K562 (cell line): Measurements from ENCODE around the gene TREX2. TPM values are rescaled to one million over a fixed set of nuclear protein-coding genes. Genes with fewer than 3 reads are reported as not detected.

Experiments
- ATAC-seq: fragments of 200-7000 bp; cut with Tn5 transposase; 3 replicates; pipeline ENCODE4 v1.9.1; 2020; ENCODE audit warnings: moderate library complexity
- BruUV-seq: library from RNA; stranded (reverse); fragments of 400-500 nt; replicated peaks from 2 replicates; lab custom pipeline; 2021; lab: Mats Ljungman, UMichigan
- CTCF ChIA-PET: fragments of 300-600 bp; formaldehyde crosslinking; extraction: SDS; loops from one replicate; lab custom pipeline; 2021; ENCODE audit warnings: low intra/inter-chr PET ratio; lab: Yijun Ruan, JAX
- POLR2A ChIA-PET: fragments of 300-600, 350-650 bp; sonication (Branson Sonifier 250); formaldehyde crosslinking; extraction: SDS; loops from one replicate; lab custom pipeline; 2021; ENCODE audit warnings: antibody characterized with exemption, inconsistent platforms; lab: Yijun Ruan, JAX
- DNase-seq, 4 experiments: peaks; one replicate each; pipeline versions ENCODE4 v3.0.0 to v3.0.0-alpha.2; 2011 to 2018; ENCODE audit warnings: low spot score in 3 of 4, mixed read lengths in 3 of 4; ENCODE audit errors: extremely low read depth in 1 of 4
- FAIRE-seq: peaks from 2 replicates; lab custom pipeline; 2011; peaks lifted over from hg19 to GRCh38; lab: Jason Lieb, UNC
- H2AFZ ChIP-seq: 2 replicates; pipeline ENCODE4 v1.6.0; 2011; ENCODE audit warnings: low read depth, low read length, control low read depth, inconsistent platforms
- H3K27ac ChIP-seq: fragments of 200-600 bp; 3 replicates; pipeline ENCODE4 v1.8.0; 2011; ENCODE audit warnings: low read depth, mild to moderate bottlenecking, control low read depth, inconsistent platforms, low read length, moderate library complexity, mixed read lengths; ENCODE audit errors: extremely low read depth
- H3K27me3 ChIP-seq, 2 experiments: fragments of 300-600 bp in 1 of 2; 2 replicates in 1 of 2; 3 replicates in 1 of 2; pipeline versions ENCODE4 v1.6.0 to v1.8.0; 2011; ENCODE audit warnings: inconsistent platforms in 2 of 2, low read length in 2 of 2, mild to moderate bottlenecking in 1 of 2, mixed read lengths in 1 of 2, moderate library complexity in 1 of 2; ENCODE audit not compliant: control insufficient read depth in 2 of 2, insufficient read depth in 2 of 2
- H3K36me3 ChIP-seq: fragments of 300-600 bp; 3 replicates; pipeline ENCODE4 v1.8.0; 2011; ENCODE audit warnings: mild to moderate bottlenecking, low read length, inconsistent platforms; ENCODE audit not compliant: control insufficient read depth, insufficient read depth
- H3K4me1 ChIP-seq, 2 experiments: fragments of 200-600 bp in 1 of 2; replicated peaks in 1 of 2; 2 replicates in 1 of 2; 3 replicates in 1 of 2; pipeline versions ENCODE4 v1.5.1 to v1.8.0; 2011; ENCODE audit warnings: inconsistent platforms in 2 of 2, low read length in 2 of 2, mild to moderate bottlenecking in 1 of 2, mixed read lengths in 1 of 2, moderate library complexity in 1 of 2; ENCODE audit not compliant: control insufficient read depth in 2 of 2, insufficient read depth in 2 of 2
- H3K4me2 ChIP-seq: 2 replicates; pipeline ENCODE4 v1.6.1; 2011; ENCODE audit warnings: low read length, control low read depth, inconsistent platforms, mixed read lengths; ENCODE audit not compliant: insufficient read depth
- H3K4me3 ChIP-seq: fragments of 200-600 bp; sonication (generic), shearing (Covaris generic); 2 replicates; pipeline ENCODE4 v1.5.1; 2016; ENCODE audit warnings: control low read depth, inconsistent platforms
- H3K79me2 ChIP-seq: fragments of 200-600 bp; 3 replicates; pipeline ENCODE4 v1.8.0; 2011; ENCODE audit warnings: low read length, inconsistent platforms; ENCODE audit not compliant: control insufficient read depth, insufficient read depth
- H3K9ac ChIP-seq, 2 experiments: 2 replicates each; pipeline versions ENCODE4 v1.6.0 to v1.6.1; 2011; ENCODE audit warnings: low read depth in 2 of 2, low read length in 2 of 2, control low read depth in 1 of 2, inconsistent platforms in 1 of 2, mild to moderate bottlenecking in 1 of 2, mixed read lengths in 1 of 2; ENCODE audit not compliant: insufficient read depth in 1 of 2
- H3K9me1 ChIP-seq: one replicate; pipeline ENCODE4 v1.6.0; 2011; ENCODE audit warnings: inconsistent platforms, mild to moderate bottlenecking, low read length, moderate library complexity; ENCODE audit not compliant: control insufficient read depth, insufficient read depth
- H3K9me3 ChIP-seq: replicated peaks from 2 replicates; pipeline ENCODE4 v1.5.1; 2011; ENCODE audit warnings: low read depth, low read length, inconsistent platforms; ENCODE audit not compliant: control insufficient read depth, insufficient read depth
- H4K20me1 ChIP-seq: replicated peaks from 2 replicates; pipeline ENCODE4 v1.6.1; 2011; ENCODE audit warnings: low read length, inconsistent platforms, mixed read lengths; ENCODE audit not compliant: control insufficient read depth, insufficient read depth
- BHLHE40 ChIP-seq: IDR thresholded peaks from 2 replicates; pipeline ENCODE4 v1.6.1; 2011; ENCODE audit warnings: low read length, improper control_type of control experiment
- CBX8 ChIP-seq: fragments of 200-600 bp; sonication (generic); IDR thresholded peaks from 2 replicates; pipeline ENCODE4 v1.6.1; 2012; ENCODE audit warnings: borderline replicate concordance, mixed run types, low read depth, mild to moderate bottlenecking, moderate library complexity, mixed read lengths, low read length, control low read depth, inconsistent platforms; ENCODE audit not compliant: poor library complexity, severe bottlenecking; ENCODE audit errors: extremely low read depth
- MLX ChIP-seq, 2 experiments: fragments of 450-650 bp in 1 of 2; sonication (generic) in 1 of 2; formaldehyde crosslinking; conservative IDR thresholded peaks; 2 replicates each; pipeline versions ENCODE4 v1.4.0 to v1.8.1; 2020 to 2022; ENCODE audit warnings: mild to moderate bottlenecking in 1 of 2, missing genetic modification reagents in 1 of 2
- ZBTB7A ChIP-seq: IDR thresholded peaks from 2 replicates; pipeline ENCODE4 v1.6.1; 2011; ENCODE audit warnings: low read depth, mild to moderate bottlenecking, low read length, moderate library complexity, borderline replicate concordance; ENCODE audit not compliant: control insufficient read depth
- ZNF23 ChIP-seq: fragments of 250-450 bp; sonication (Bioruptor Pico); IDR thresholded peaks from 2 replicates; pipeline ENCODE4 v1.4.0; 2020; ENCODE audit warnings: mild to moderate bottlenecking
- ZNF232 ChIP-seq: sonication (generic); formaldehyde crosslinking; IDR thresholded peaks from 2 replicates; pipeline ENCODE4 v1.8.0; 2022; ENCODE audit warnings: mild to moderate bottlenecking, missing genetic modification reagents
- ZNF57 ChIP-seq: fragments of 450-650 bp; formaldehyde crosslinking; IDR thresholded peaks from 2 replicates; pipeline ENCODE4 v1.4.0; 2020; ENCODE audit warnings: mild to moderate bottlenecking, moderate library complexity
- WGBS: fragments of 100-300 bp; shearing (Covaris generic); methylation state at CpG from one replicate; pipeline ENCODE4 v1.1.6; 2016; ENCODE audit warnings: low coverage, mixed read lengths; ENCODE audit not compliant: insufficient coverage; ENCODE audit errors: missing lambda C conversion rate; 5-methylcytosine and 5-hydroxymethylcytosine counted together
- in situ Hi-C: fragments of 300-500 bp; cut with MboI; formaldehyde crosslinking; loops from 4 replicates; pipeline ENCODE4 v1.15.0; 2018; ENCODE audit warnings: inconsistent platforms, mixed read lengths
- intact Hi-C: fragments of 100-400 bp; cut with micrococcal nuclease; formaldehyde crosslinking; loops from 2 replicates; pipeline ENCODE4 v1.14.2; 2022
- polyA plus RNA-seq, 8 experiments: library from polyadenylated mRNA; depleted of rRNA in 4 of 8; stranded (reverse) in 5 of 8; unstranded in 3 of 8; fragments of >200 nt; fragmentation: Nextera tagmentation in 2 of 8; fragmentation: Illumina TruSeq in 1 of 8; extraction: Ambion mirVana in 2 of 8; extraction: Trizol in 1 of 8; gene quantifications; 2 replicates each; pipeline versions ENCODE4 v1.2.1 to v1.2.3, GENCODE V29; 2011 to 2014; ENCODE audit warnings: inconsistent platforms in 1 of 8, missing spikeins in 1 of 8
- total RNA-seq, 7 experiments: library from RNA; depleted of rRNA in 6 of 7; stranded (reverse); fragments of >200 nt in 6 of 7; fragmentation: Illumina TruSeq in 2 of 7; extraction: Trizol in 2 of 7; gene quantifications; 2 replicates each; pipeline versions ENCODE4 v1.2.1 to v1.2.3, GENCODE V29; 2011 to 2021; ENCODE audit warnings: low replicate concordance in 1 of 7

Gene TREX2
- total and polyA plus RNA-seq, 9 of the 15 experiments (the other 6 are each of a cell fraction or from before 2014, with no cell fraction given), result 0.07 to 1.5 (median 0.33) TPM; not detected in 2

- Histone ChIP-seq H3K4me1 (peaks cover 0 to 40% of the 10 kb centered on the region in 2 experiments; a peak in 2 of 5 replicates), H3K36me3 (no peaks in the 10 kb centered on the region), H3K4me2 (no peak overlapping the region), H3K9ac (no peak overlapping the region), H3K27me3 (peaks cover 0 to 16% of the 10 kb centered on the region in 2 experiments; a peak in 2 of 5 replicates), H4K20me1 (no peaks in the 10 kb centered on the region), H3K9me1 (no peaks in the 10 kb centered on the region), H3K79me2 (no peaks in the 10 kb centered on the region), H3K4me3 (no peak overlapping the region), H3K9me3 (no peaks in the 10 kb centered on the region), H2AFZ (no peak overlapping the region), H3K27ac (no peak overlapping the region)
- BruUV-seq, result no TSS peak
- intact Hi-C loops (no loop called here), in situ Hi-C loops (no loop called here)
- ChIA-PET CTCF (no interaction called here), POLR2A (no interaction called here)
- TF ChIP-seq ZNF232 (CRISPR knock-in tag), result no peak
- no peak for TF ChIP-seq ZNF23
- no peak for TF ChIP-seq ZNF57 (CRISPR knock-in tag)
- TF ChIP-seq CBX8, result no peak
- no peak for TF ChIP-seq MLX (CRISPR knock-in tag; conservative IDR thresholded peaks at IDR 0.05)
- TF ChIP-seq BHLHE40, result no peak
- no peak for TF ChIP-seq ZBTB7A
- FAIRE-seq, result no peak
- no peak for DNase-seq
- ATAC-seq, result no peak
- WGBS, result 59% methylated on average over 3 of the region's 10 CpGs
Observed at GRCh38 chrX:153486171-153486570, 40.3 kb upstream of the TREX2 start.
